SK-N-SH treated with all-trans-retinoic acid at 6 μM for 48 hours (cell line): Measurements from ENCODE around the gene FCN2.

ENCODE experiments used
- ATAC-seq: fragments of 200-7000 bp; cut with Tn5 transposase; 3 replicates; pipeline ENCODE4 v1.9.1; 2020; ENCODE audit warnings: mild to moderate bottlenecking, moderate library complexity
- BACH2 ChIP-seq: fragments of 250-450 bp; sonication (Bioruptor Pico); IDR thresholded peaks from 2 replicates; pipeline ENCODE4 v1.9.0; 2021; ENCODE audit warnings: mild to moderate bottlenecking, borderline replicate concordance
- CREB5 ChIP-seq: fragments of 250-450 bp; sonication (Bioruptor Pico); IDR thresholded peaks from 2 replicates; pipeline ENCODE4 v1.5.1; 2020; ENCODE audit warnings: low read depth, mild to moderate bottlenecking, moderate library complexity
- CSDC2 ChIP-seq: fragments of 250-450 bp; sonication (Bioruptor Pico); IDR thresholded peaks from 2 replicates; pipeline ENCODE4 v1.5.0; 2020; ENCODE audit warnings: mild to moderate bottlenecking, moderate library complexity
- CSRNP3 ChIP-seq: fragments of 250-450 bp; sonication (Bioruptor Pico); IDR thresholded peaks from 2 replicates; pipeline ENCODE4 v1.5.1; 2021; ENCODE audit warnings: mild to moderate bottlenecking, moderate library complexity
- ESRRG ChIP-seq: fragments of 250-450 bp; sonication (Bioruptor Pico); IDR thresholded peaks from 2 replicates; pipeline ENCODE4 v1.6.1; 2021; ENCODE audit warnings: mild to moderate bottlenecking
- ISL1 ChIP-seq: fragments of 250-450 bp; sonication (Bioruptor Pico); IDR thresholded peaks from 2 replicates; pipeline ENCODE4 v2.1.2; 2022; ENCODE audit warnings: mild to moderate bottlenecking, moderate library complexity
- PATZ1 ChIP-seq: fragments of 250-450 bp; sonication (Bioruptor Pico); IDR thresholded peaks from 2 replicates; pipeline ENCODE4 v1.8.0; 2020; ENCODE audit warnings: mild to moderate bottlenecking, moderate library complexity, borderline replicate concordance
- POU6F1 ChIP-seq: fragments of 250-450 bp; sonication (Bioruptor Pico); IDR thresholded peaks from 2 replicates; pipeline ENCODE4 v1.8.0; 2021; ENCODE audit warnings: low read depth, mild to moderate bottlenecking, moderate library complexity, borderline replicate concordance
- PPARA ChIP-seq: fragments of 250-450 bp; sonication (Bioruptor Pico); IDR thresholded peaks from 2 replicates; pipeline ENCODE4 v1.5.0; 2020; ENCODE audit warnings: mild to moderate bottlenecking, borderline replicate concordance
- RARB ChIP-seq: fragments of 250-450 bp; sonication (Bioruptor Pico); IDR thresholded peaks from 2 replicates; pipeline ENCODE4 v1.8.0; 2021; ENCODE audit warnings: mild to moderate bottlenecking, moderate library complexity
- SNAI2 ChIP-seq: fragments of 250-450 bp; sonication (Bioruptor Pico); IDR thresholded peaks from 2 replicates; pipeline ENCODE4 v1.5.0; 2020; ENCODE audit warnings: mild to moderate bottlenecking, moderate library complexity
- TOX ChIP-seq: fragments of 250-450 bp; sonication (Bioruptor Pico); IDR thresholded peaks from 2 replicates; pipeline ENCODE4 v1.8.0; 2021; ENCODE audit warnings: mild to moderate bottlenecking, moderate library complexity, borderline replicate concordance
- TSHZ2 ChIP-seq: fragments of 250-450 bp; sonication (Bioruptor Pico); IDR thresholded peaks from 2 replicates; pipeline ENCODE4 v1.5.0; 2020; ENCODE audit warnings: mild to moderate bottlenecking, moderate library complexity
- ZC3H10 ChIP-seq: fragments of 250-450 bp; sonication (Bioruptor Pico); IDR thresholded peaks from 2 replicates; pipeline ENCODE4 v1.5.1; 2021; ENCODE audit warnings: mild to moderate bottlenecking, moderate library complexity
- ZFP3 ChIP-seq: fragments of 250-450 bp; sonication (Bioruptor Pico); IDR thresholded peaks from 2 replicates; pipeline ENCODE4 v1.5.0; 2020; ENCODE audit warnings: mild to moderate bottlenecking, moderate library complexity
- ZFP30 ChIP-seq: fragments of 450-650 bp; formaldehyde crosslinking; IDR thresholded peaks from 2 replicates; pipeline ENCODE4 v1.5.0; 2022; ENCODE audit warnings: mild to moderate bottlenecking, moderate library complexity
- ZNF565 ChIP-seq: fragments of 450-650 bp; formaldehyde crosslinking; conservative IDR thresholded peaks from 2 replicates; pipeline ENCODE4 v1.5.0; 2020; ENCODE audit warnings: low read depth, mild to moderate bottlenecking, moderate library complexity
- ZNF70 ChIP-seq: fragments of 450-650 bp; formaldehyde crosslinking; IDR thresholded peaks from 2 replicates; pipeline ENCODE4 v1.5.0; 2020; ENCODE audit warnings: mild to moderate bottlenecking, moderate library complexity

Gene FCN2

GRCh38 chr9:134894136-134894860, 13.7 kb downstream of the FCN2 start:
- ATAC-seq: no peak
- TF ChIP-seq BACH2 (CRISPR knock-in tag) (no peak), RARB (no peak), TSHZ2 (CRISPR knock-in tag) (no peak), ZC3H10 (CRISPR knock-in tag) (no peak), PPARA (CRISPR knock-in tag) (no peak), ZFP30 (CRISPR knock-in tag) (no peak), CREB5 (CRISPR knock-in tag) (no peak), CSDC2 (no peak), POU6F1 (CRISPR knock-in tag) (no peak), TOX (CRISPR knock-in tag) (no peak)

- no peak for ATAC-seq
- no peak for TF ChIP-seq ZNF565 (CRISPR knock-in tag)
- no peak for TF ChIP-seq PPARA (CRISPR knock-in tag)
- TF ChIP-seq ZFP30 (CRISPR knock-in tag): no peak
- no peak for TF ChIP-seq POU6F1 (CRISPR knock-in tag)
- TF ChIP-seq, all 23 proteins: peak for 0
These were observed 14.5 kb downstream of the FCN2 start for GRCh38 chr9:134895097-134895496.

GRCh38 chr9:134895567-134895907, 14.9 kb downstream of the FCN2 start:
- no peak; the same call in 1 of the 3 replicates for ATAC-seq
- TF ChIP-seq RARB (no peak), ESRRG (CRISPR knock-in tag) (no peak), PATZ1 (CRISPR knock-in tag) (no peak), ZFP3 (CRISPR knock-in tag) (no peak), CREB5 (CRISPR knock-in tag) (no peak), CSRNP3 (no peak), ISL1 (no peak), ZNF70 (CRISPR knock-in tag) (no peak), TSHZ2 (CRISPR knock-in tag) (no peak), PPARA (CRISPR knock-in tag) (no peak), SNAI2 (CRISPR knock-in tag) (no peak), ZFP30 (CRISPR knock-in tag) (no peak)
